Umbilical cord (tissue), 2 donors: Measurements from ENCODE around the gene CALHM1. TPM values are rescaled to one million over a fixed set of nuclear protein-coding genes. Genes with fewer than 3 reads are reported as not detected.
"Not testable (repeated sequence)": the region's sequence is repeated elsewhere in the genome, so short reads cannot be mapped to it uniquely, and the experiment has no call there.

ENCODE experiments used
- DNase-seq: peaks from one replicate; pipeline ENCODE4 v3.0.0-alpha.2; 2015; ENCODE audit warnings: low spot score
- total RNA-seq: library from RNA; depleted of rRNA; stranded (reverse); fragments of >200 nt; gene quantifications from one replicate; pipeline ENCODE4 v1.2.3, GENCODE V29; 2014; ENCODE audit warnings: low replicate concordance; ENCODE audit not compliant: insufficient read depth

CALHM1 gene
- total RNA-seq, 1 donor from 2014 or later = 0.48 TPM

- DNase-seq = no peak
Measured at GRCh38 chr10:103433858-103434257, 24.8 kb downstream of the CALHM1 start.

GRCh38 chr10:103431902-103432301, 26.8 kb downstream of the CALHM1 start:
- DNase-seq = no peak

- no peak for DNase-seq
Measured at GRCh38 chr10:103429647-103430046, 29.1 kb downstream of the CALHM1 start.

- no peak for DNase-seq
Measured at GRCh38 chr10:103428989-103429643, 29.6 kb downstream of the CALHM1 start.

- no peak for DNase-seq
Measured at GRCh38 chr10:103427866-103428265, 30.8 kb downstream of the CALHM1 start.

- no peak for DNase-seq
Measured at GRCh38 chr10:103423748-103424147, 35.0 kb downstream of the CALHM1 start.

- no peak for DNase-seq
Measured at GRCh38 chr10:103419101-103419500, 39.6 kb downstream of the CALHM1 start.

- DNase-seq = no peak
Measured at GRCh38 chr10:103417601-103418000, 41.1 kb downstream of the CALHM1 start.

- not testable (repeated sequence) for DNase-seq
Measured at GRCh38 chr10:103417148-103417469, 41.6 kb downstream of the CALHM1 start.

GRCh38 chr10:103416436-103417147, 42.1 kb downstream of the CALHM1 start:
- peak; percentile 75 for DNase-seq

- no peak for DNase-seq
Measured at GRCh38 chr10:103415581-103415980, 43.1 kb downstream of the CALHM1 start.

- no peak for DNase-seq
Measured at GRCh38 chr10:103413564-103413963, 45.1 kb downstream of the CALHM1 start.

Other genes with a start within 250 kb of the CALHM1 start
- gene RPEL1, start 213.0 kb downstream of the CALHM1 start, total RNA-seq = 3.9 TPM
- 1.4 TPM for gene INA, start 181.8 kb downstream of the CALHM1 start, total RNA-seq
- 11.1 TPM for gene PCGF6, start 107.8 kb downstream of the CALHM1 start, total RNA-seq
- gene TAF5, start 90.9 kb downstream of the CALHM1 start, total RNA-seq = 7.0 TPM
- gene ATP5MK, start 62.4 kb downstream of the CALHM1 start, total RNA-seq = 138 TPM
- gene PDCD11, start 62.3 kb downstream of the CALHM1 start, total RNA-seq = 99.9 TPM
- gene CALHM2, start 6.5 kb downstream of the CALHM1 start, total RNA-seq = 7.2 TPM
- not detected for gene CALHM3, start 20.3 kb upstream of the CALHM1 start, total RNA-seq
- gene NEURL1, start 34.8 kb upstream of the CALHM1 start, total RNA-seq = 0.24 TPM